Urinary bladder (tissue), 4 donors: ENCODE results near the gene IPPK. TPM values are rescaled to one million over a fixed set of nuclear protein-coding genes. Genes with fewer than 3 reads are reported as not detected.
"Not testable (repeated sequence)": the region's sequence is repeated elsewhere in the genome, so short reads cannot be mapped to it uniquely, and the experiment has no call there.

Experiments
- DNase-seq: peaks from one replicate; pipeline ENCODE4 v3.0.0-alpha.2; 2015; ENCODE audit errors: extremely low spot score
- H3K27ac ChIP-seq: one replicate; pipeline ENCODE4 v1.5.1; 2013; ENCODE audit warnings: low read depth, mild to moderate bottlenecking, moderate library complexity
- H3K36me3 ChIP-seq: one replicate; pipeline ENCODE4 v1.6.1; 2013; ENCODE audit warnings: mild to moderate bottlenecking, moderate library complexity; ENCODE audit not compliant: insufficient read depth
- H3K4me1 ChIP-seq: one replicate; pipeline ENCODE4 v1.6.1; 2013; ENCODE audit warnings: mild to moderate bottlenecking, moderate library complexity; ENCODE audit not compliant: insufficient read depth
- H3K4me3 ChIP-seq: one replicate; pipeline ENCODE4 v1.5.1; 2013; ENCODE audit warnings: low read depth, low read length
- WGBS: extraction: QIAGEN DNeasy Blood & Tissue Kit; methylation state at CpG from one replicate; pipeline ENCODE4 v1.1.7; 2013; 5-methylcytosine and 5-hydroxymethylcytosine counted together
- polyA plus RNA-seq: library from polyadenylated mRNA; stranded (reverse); fragments of 200-250 nt; gene quantifications from one replicate; pipeline ENCODE4 v1.2.3, GENCODE V29; 2013
- total RNA-seq: library from RNA; depleted of rRNA; stranded (reverse); fragments of >200 nt; gene quantifications from one replicate; pipeline ENCODE4 v1.2.3, GENCODE V29; 2014
- donor health status: healthy with polysubstance abuse.
- donor health status: healthy.

The IPPK gene
- total and polyA plus RNA-seq, 2 donors, result 5.3 to 10.1 TPM

GRCh38 chr9:92576175-92576574, 93.8 kb downstream of the IPPK start:
- Histone ChIP-seq H3K36me3 (no peaks in the 10 kb centered on the region), H3K4me3 (no peak overlapping the region), H3K4me1 (no peaks in the 10 kb centered on the region), H3K27ac (no peak overlapping the region)
- DNase-seq, result no peak
- 74% methylated on average over 1 of the region's 1 CpG for WGBS

DNA sequence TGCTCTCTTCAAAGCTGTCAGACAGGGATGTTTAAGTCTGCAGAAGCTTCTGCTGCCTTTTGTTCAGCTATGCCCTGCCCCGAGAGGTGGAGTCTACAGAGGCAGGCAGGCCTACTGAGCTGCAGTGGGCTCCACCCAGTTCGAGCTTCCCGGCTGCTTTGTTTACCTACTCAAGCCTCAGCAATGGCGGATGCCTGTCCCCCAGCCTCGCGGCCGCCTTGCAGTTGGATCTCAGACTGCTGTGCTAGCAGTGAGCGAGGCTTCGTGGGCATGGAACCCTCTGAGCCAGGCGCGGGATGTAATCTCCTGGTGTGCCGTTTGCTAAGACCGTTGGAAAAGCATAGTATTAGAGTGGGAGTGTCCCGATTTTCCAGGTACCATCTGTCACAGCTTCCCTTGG, 96.3 kb downstream of the IPPK start:
- not testable (repeated sequence) for H3K36me3 ChIP-seq, H3K4me1 ChIP-seq, DNase-seq, H3K27ac ChIP-seq, H3K4me3 ChIP-seq
- 96% methylated on average over 14 of the region's 14 CpGs for WGBS

DNA sequence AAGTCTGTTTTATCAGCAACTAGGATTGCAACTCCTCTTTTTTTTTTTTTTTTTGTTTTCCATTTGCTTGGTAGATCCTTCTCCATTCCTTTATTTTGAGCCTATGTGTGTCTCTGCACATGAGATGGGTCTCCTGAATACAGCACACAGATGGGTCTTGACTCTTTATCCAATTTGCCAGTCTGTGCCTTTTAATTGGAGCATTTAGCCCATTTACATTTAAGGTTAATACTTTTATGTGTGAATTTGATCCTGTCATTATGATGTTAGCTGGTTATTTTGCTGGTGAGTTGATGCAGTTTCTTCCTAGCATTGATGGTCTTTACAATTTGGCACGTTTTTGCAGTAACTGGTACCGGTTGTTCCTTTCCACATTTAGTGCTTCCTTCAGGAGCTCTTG, 98.1 kb downstream of the IPPK start:
- H3K27ac ChIP-seq, DNase-seq, H3K4me3 ChIP-seq, H3K36me3 ChIP-seq, H3K4me1 ChIP-seq: not testable (repeated sequence)
- 83% methylated on average over 2 of the region's 2 CpGs for WGBS

DNA sequence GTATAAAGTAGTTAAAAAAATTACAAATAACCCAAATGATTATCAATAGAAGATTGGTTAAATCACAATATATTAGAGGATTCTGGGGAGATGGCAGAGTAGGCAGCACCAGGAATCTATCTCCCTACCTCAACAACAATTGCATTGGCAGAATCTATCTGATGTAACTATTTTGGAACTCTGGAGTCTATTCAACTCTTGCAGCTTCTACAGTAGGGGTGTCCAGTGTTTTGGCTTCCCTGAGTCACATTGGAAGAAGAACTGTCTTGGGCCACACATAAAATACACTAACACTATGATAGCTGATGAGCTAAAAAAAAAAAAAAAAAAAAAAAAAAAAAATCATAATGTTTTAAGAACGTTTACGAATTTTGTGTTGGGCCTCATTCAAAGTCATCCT, 104.9 kb downstream of the IPPK start:
- Histone ChIP-seq H3K4me1 (no peaks in the 10 kb centered on the region), H3K4me3 (no peak overlapping the region), H3K36me3 (no peaks in the 10 kb centered on the region), H3K27ac (no peak overlapping the region)
- WGBS, result 52% methylated on average over 2 of the region's 2 CpGs
- DNase-seq, result no peak

GRCh38 chr9:92564504-92564903, 105.4 kb downstream of the IPPK start:
- H3K36me3 ChIP-seq, result no peaks in the 10 kb centered on the region
- H3K4me3 ChIP-seq, result no peak overlapping the region
- no peaks in the 10 kb centered on the region for H3K4me1 ChIP-seq
- H3K27ac ChIP-seq, result no peak overlapping the region
- DNase-seq, result no peak

Other genes starting within 250 kb of the IPPK start
- 20.5 TPM for gene OMD, start 245.7 kb downstream of the IPPK start, total RNA-seq
- 15.3 TPM for gene OMD, start 245.7 kb downstream of the IPPK start, polyA plus RNA-seq
- 298 TPM for gene ASPN, start 187.6 kb downstream of the IPPK start, total RNA-seq
- 7.6 TPM for gene ASPN, start 187.6 kb downstream of the IPPK start, polyA plus RNA-seq
- gene ECM2, start 134.1 kb downstream of the IPPK start, total RNA-seq, result 64.1 TPM
- 7.1 TPM for gene ECM2, start 134.1 kb downstream of the IPPK start, polyA plus RNA-seq
- 32.9 TPM for gene BICD2, start 94.7 kb upstream of the IPPK start, total RNA-seq
- 30.4 TPM for gene BICD2, start 94.7 kb upstream of the IPPK start, polyA plus RNA-seq
- 44.1 TPM for gene ZNF484, start 207.9 kb upstream of the IPPK start, total RNA-seq
- gene ZNF484, start 207.9 kb upstream of the IPPK start, polyA plus RNA-seq, result 2.2 TPM